ENCODE data around the gene CYP46A1.

The CYP46A1 gene

DNA sequence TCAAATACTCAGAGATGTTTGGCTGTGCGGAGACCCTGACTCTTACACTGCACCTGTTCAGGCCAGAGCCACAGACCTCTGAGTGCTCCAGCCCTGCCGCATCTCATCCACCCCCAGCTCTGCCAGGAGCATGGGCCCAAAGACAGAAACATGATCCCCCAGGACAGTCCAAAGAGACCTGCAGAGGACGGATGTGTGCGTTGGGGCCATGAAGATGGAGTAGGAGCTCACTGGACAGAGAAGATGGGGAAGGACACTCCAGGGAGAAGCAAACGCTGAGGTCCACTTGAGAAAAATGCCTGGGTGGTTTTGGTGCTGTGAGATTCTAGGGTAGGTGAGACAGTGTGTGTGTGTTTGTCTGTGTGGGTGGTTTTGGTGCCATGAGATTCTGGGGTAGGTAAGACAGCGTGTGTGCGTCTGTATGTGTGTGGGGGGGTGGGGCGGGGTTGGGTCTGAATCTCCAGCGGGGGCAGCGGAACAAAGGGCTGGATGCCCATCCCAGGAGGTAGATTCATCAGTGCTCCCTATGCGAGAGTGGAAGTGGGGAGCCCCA is 40.0 kb upstream of the CYP46A1 start:
- no peak overlapping the region for H3K4me3 ChIP-seq (ENCODE audit: low read depth, low read length)
- TF ChIP-seq, protein P1, sequence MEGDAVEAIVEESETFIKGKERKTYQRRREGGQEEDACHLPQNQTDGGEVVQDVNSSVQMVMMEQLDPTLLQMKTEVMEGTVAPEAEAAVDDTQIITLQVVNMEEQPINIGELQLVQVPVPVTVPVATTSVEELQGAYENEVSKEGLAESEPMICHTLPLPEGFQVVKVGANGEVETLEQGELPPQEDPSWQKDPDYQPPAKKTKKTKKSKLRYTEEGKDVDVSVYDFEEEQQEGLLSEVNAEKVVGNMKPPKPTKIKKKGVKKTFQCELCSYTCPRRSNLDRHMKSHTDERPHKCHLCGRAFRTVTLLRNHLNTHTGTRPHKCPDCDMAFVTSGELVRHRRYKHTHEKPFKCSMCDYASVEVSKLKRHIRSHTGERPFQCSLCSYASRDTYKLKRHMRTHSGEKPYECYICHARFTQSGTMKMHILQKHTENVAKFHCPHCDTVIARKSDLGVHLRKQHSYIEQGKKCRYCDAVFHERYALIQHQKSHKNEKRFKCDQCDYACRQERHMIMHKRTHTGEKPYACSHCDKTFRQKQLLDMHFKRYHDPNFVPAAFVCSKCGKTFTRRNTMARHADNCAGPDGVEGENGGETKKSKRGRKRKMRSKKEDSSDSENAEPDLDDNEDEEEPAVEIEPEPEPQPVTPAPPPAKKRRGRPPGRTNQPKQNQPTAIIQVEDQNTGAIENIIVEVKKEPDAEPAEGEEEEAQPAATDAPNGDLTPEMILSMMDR (IDR thresholded peaks at IDR 0.05; ENCODE audit: insufficient read depth, low read depth, low read length, missing control alignments): no peak
- no peak for DNase-seq (ENCODE audit: low read depth)

DNA sequence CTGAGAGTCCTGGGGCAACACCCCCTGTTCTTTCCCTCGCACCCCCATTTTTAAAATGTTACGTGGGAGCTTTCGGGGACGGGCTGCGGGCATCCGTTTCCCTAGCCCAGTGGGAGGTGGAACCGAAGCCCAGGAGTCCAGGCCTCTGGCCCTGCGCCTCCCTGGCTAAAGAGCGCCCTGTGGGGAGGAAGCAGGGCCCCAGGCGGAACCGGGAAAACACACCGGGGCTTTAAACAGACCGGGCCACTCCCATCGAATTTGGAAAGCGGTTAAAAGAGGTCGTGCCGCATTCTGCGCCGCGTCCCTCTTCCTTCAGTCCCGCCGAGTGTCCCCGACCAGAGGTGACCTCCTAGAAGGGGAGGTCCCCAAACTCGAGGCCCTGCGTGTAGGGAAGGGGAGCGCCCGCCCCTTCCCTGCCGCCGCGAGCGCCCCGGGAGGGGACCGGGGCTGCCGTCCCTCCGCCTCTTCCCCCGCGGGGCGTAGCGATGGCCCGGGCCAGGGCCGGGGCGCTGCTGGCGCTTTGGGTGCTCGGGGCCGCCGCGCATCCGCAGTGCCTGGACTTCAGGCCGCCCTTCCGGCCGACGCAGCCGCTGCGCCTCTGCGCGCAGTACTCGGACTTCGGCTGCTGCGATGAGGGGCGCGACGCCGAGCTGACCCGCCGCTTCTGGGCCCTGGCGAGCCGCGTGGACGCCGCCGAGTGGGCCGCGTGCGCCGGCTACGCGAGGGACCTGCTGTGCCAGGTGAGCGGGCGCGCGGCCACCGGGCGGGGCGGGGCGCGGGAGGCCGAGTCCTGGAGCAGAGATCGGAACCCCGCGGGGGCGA is 39.2 kb upstream of the CYP46A1 start, which contains the start of gene HHIPL1:
Gene HHIPL1, plus strand, starts transcription at position 407 of the 822 bp plus-strand sequence. Its CDS starts 79 bp downstream, at position 486.
- H3K4me3 ChIP-seq (ENCODE audit: low read depth, low read length): no peak within 1 kb of the TSS
- TF ChIP-seq, protein P1 (IDR thresholded peaks at IDR 0.05; ENCODE audit: insufficient read depth, low read depth, low read length, missing control alignments): no peak
- DNase-seq (ENCODE audit: low read depth): no peak

DNA sequence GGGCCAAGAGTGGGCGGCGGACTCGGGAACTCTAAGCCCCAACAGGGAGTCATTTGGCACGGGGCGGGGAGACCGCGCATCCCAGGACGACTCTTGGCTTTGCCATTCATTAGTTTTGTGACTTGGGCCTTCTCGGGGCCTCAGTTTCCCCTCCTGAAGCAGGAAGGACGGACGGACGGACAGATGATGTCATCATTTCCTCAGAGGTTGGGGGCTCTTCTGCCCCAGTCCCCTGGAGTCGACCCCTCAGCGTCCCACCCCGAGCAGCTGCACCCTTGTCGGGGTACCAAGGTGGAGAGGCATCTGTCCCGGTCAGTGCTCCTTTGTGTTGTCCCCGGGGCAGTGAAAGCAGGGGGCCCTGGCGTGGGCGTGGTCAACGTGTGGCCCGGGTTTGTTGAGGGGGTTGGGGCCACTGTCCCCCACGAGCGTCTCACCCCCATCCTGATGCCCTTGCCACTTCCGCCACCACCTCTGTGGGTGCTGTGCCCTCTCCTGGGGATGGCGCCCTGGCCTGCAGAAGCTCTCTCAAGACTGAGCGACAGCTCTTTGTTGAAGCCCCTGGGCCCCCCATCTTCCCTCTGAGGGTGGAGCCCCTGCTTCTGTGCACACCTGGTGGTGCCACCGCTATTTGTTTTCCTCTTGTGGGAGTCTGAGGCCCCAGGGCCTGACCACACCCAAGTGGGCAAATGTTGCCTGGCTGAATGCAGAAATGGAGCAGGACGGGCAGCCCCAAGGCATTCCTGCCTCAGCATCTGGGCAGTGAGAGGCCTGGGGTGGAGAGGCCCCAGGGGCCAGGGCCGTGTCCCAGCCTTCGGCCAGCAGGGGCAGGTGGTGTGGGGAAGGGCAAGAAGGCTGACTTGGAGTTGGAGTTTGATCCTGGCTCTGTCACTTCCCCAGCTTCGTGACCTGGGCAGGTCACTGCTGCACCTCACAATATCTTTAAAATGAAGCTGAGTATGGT is 38.3 kb upstream of the CYP46A1 start:
- TF ChIP-seq, protein P1 (IDR thresholded peaks at IDR 0.05; ENCODE audit: insufficient read depth, low read depth, low read length, missing control alignments): no peak
- no peak for DNase-seq (ENCODE audit: low read depth)
- H3K4me3 ChIP-seq (ENCODE audit: low read depth, low read length): no peak overlapping the region

DNA sequence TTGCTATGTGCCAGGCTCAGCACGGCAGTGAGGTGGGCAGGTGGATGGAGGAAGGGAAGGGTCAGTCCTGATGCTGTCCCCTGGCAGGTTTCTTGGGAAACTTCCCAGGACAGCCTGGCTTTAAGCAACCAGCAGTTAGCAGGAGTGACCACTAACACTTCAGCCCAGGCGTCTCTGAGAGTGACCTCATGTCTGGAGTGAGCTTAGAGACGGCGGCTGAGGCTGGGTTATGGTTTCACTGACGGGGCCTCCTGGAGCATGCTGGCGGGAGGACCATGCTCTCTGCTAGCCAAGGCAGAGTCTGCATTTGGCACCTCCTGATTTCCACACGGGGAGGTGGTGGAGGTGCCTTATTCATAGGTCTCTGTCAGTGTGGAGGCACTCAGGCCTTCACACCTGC is 36.7 kb upstream of the CYP46A1 start:
- TF ChIP-seq, protein P1 (IDR thresholded peaks at IDR 0.05; ENCODE audit: insufficient read depth, low read depth, low read length, missing control alignments): no peak
- DNase-seq (ENCODE audit: low read depth): no peak
- H3K4me3 ChIP-seq (ENCODE audit: low read depth, low read length): no peak overlapping the region

DNA sequence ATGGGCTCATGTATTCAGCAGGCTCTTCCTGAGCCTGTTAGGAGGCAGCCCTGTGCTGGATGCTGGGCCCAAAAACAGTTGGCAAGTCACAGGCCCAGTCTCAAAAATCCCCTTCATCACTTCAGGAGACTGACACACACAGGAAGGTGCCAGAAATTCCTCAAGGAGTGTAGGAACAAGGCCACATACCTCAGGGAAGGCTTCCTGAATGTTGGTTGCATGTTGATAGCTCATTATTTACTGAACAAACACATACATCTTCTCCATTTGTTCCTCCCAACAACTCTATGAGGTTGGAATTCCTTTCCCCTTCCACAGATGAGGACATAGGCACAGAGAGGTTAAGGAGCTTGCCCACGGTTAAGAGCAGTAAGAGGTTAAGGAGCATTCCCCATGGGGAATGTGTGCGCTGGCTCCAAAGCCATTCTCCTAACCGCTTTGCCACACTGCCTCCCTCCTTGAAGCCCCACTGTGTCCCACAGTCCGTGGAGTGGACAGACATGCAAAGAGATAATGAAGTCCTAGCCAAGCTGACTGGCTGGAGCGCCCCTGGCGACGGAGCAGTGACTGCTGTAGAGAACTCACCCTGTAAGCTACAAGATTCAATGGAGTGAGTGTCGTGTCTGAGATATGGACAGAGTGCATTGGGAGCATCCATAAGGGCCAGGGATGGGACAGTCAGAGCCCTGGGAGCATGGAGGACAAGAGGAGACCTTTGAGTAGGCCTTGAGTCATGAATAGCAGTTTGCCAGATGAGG is 35.9 kb upstream of the CYP46A1 start:
- no peak for DNase-seq (ENCODE audit: low read depth)
- no peak overlapping the region for H3K4me3 ChIP-seq (ENCODE audit: low read depth, low read length)
- TF ChIP-seq, protein P1 (IDR thresholded peaks at IDR 0.05; ENCODE audit: insufficient read depth, low read depth, low read length, missing control alignments): no peak

DNA sequence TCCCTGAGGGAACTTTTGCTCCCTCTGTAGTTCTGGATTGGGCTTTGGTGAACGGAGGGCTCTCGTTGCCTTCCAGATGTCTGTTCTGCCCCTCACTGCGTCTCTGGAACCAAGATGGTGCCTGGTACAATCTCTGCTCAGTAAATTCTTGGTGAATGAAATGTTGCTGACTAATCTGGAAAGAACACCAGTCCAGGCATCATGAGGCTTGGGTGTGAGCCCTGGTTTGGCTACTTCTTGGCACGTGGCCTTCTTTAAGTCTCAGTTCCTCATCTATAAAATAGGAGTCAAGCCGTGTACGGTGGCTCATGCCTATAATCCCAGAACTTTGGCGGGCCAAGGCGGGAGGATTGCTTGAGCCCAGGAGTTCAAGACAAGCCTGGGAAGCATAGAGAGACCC is 34.9 kb upstream of the CYP46A1 start:
- TF ChIP-seq, protein P1 (IDR thresholded peaks at IDR 0.05; ENCODE audit: insufficient read depth, low read depth, low read length, missing control alignments): no peak
- DNase-seq (ENCODE audit: low read depth): no peak
- H3K4me3 ChIP-seq (ENCODE audit: low read depth, low read length): no peak overlapping the region
